GM12878 (cell line): ENCODE measurements around the gene ACSL3. TPM values are rescaled to one million over a fixed set of nuclear protein-coding genes. Genes with fewer than 3 reads are reported as not detected.

ENCODE experiments used
- ATAC-seq: fragments of 200-7000 bp; cut with Tn5 transposase; 3 replicates; pipeline ENCODE4 v1.9.1; 2020; ENCODE audit warnings: mild to moderate bottlenecking, moderate library complexity
- BruUV-seq: library from RNA; stranded (reverse); fragments of 400-500 nt; replicated peaks from 2 replicates; lab custom pipeline; 2021; lab: Mats Ljungman, UMichigan
- CTCF ChIA-PET: fragments of 300-600 bp; sonication (Branson Sonifier 250); formaldehyde crosslinking; extraction: SDS; loops from one replicate; lab custom pipeline; 2021; ENCODE audit warnings: inconsistent platforms; lab: Yijun Ruan, JAX
- POLR2A ChIA-PET: fragments of 350-600 bp; formaldehyde crosslinking; extraction: SDS; loops from one replicate; lab custom pipeline; 2021; ENCODE audit warnings: inconsistent platforms; lab: Charles Lee
- RAD21 ChIA-PET: fragments of 300-600 bp; sonication (Branson Sonifier 250); formaldehyde crosslinking; loops from one replicate; lab custom pipeline; 2023; ENCODE audit warnings: antibody characterized with exemption; ENCODE audit not compliant: unreplicated experiment; lab: Charles Lee
- SMC1A ChIA-PET: fragments of 300-600 bp; sonication (Branson Sonifier 250); formaldehyde crosslinking; loops from one replicate; lab custom pipeline; 2023; ENCODE audit not compliant: unreplicated experiment, uncharacterized antibody; lab: Charles Lee
- DNase-seq: peaks from one replicate; pipeline ENCODE4 v3.0.0-alpha.2; 2011; ENCODE audit warnings: low read depth, low spot score
- FAIRE-seq: peaks from 3 replicates; lab custom pipeline; 2011; peaks lifted over from hg19 to GRCh38; lab: Jason Lieb, UNC
- H2AFZ ChIP-seq: 2 replicates; pipeline ENCODE4 v1.6.0; 2011; ENCODE audit warnings: low read depth, low read length, control low read depth; ENCODE audit not compliant: control insufficient read depth
- H3K27ac ChIP-seq: 2 replicates; pipeline ENCODE4 v1.5.1; 2011; ENCODE audit warnings: control low read depth; ENCODE audit not compliant: control insufficient read depth, insufficient read depth
- H3K27me3 ChIP-seq, 2 experiments: replicated peaks in 1 of 2; 2 replicates each; pipeline versions ENCODE4 v1.6.0 to v1.6.1; 2011; ENCODE audit warnings: low read length in 1 of 2; ENCODE audit not compliant: control insufficient read depth in 2 of 2, insufficient read depth in 2 of 2
- H3K36me3 ChIP-seq, 2 experiments: 2 replicates each; pipeline ENCODE4 v1.5.1; 2011; ENCODE audit warnings: low read length in 1 of 2; ENCODE audit not compliant: control insufficient read depth in 2 of 2, insufficient read depth in 2 of 2
- H3K4me1 ChIP-seq: 2 replicates; pipeline ENCODE4 v1.6.1; 2011; ENCODE audit warnings: mild to moderate bottlenecking, low read length, moderate library complexity, mixed read lengths; ENCODE audit not compliant: control insufficient read depth, insufficient read depth
- H3K4me2 ChIP-seq: 2 replicates; pipeline ENCODE4 v1.6.0; 2011; ENCODE audit warnings: control low read depth; ENCODE audit not compliant: control insufficient read depth, insufficient read depth
- H3K4me3 ChIP-seq: fragments of 200-600 bp; sonication (generic); 2 replicates; pipeline ENCODE4 v1.5.1; 2016
- H3K79me2 ChIP-seq: 2 replicates; pipeline ENCODE4 v1.6.0; 2011; ENCODE audit warnings: low read length; ENCODE audit not compliant: control insufficient read depth, insufficient read depth
- H3K9ac ChIP-seq: 2 replicates; pipeline ENCODE4 v1.8.0; 2011; ENCODE audit warnings: low read length, control low read depth, mixed read lengths; ENCODE audit not compliant: control insufficient read depth, insufficient read depth
- H3K9me3 ChIP-seq: replicated peaks from 3 replicates; pipeline ENCODE4 v1.5.1; 2011; ENCODE audit warnings: mild to moderate bottlenecking, low read length; ENCODE audit not compliant: control insufficient read depth, insufficient read depth
- H4K20me1 ChIP-seq: 2 replicates; pipeline ENCODE4 v1.6.0; 2011; ENCODE audit not compliant: control insufficient read depth, insufficient read depth
- ASH2L ChIP-seq: fragments of 300-600, 200-600 bp; sonication (generic); IDR thresholded peaks from 2 replicates; pipeline ENCODE4 v1.6.1; 2017; ENCODE audit warnings: low read depth, mild to moderate bottlenecking, borderline replicate concordance
- CBX5 ChIP-seq: sonication (generic); IDR thresholded peaks from 2 replicates; pipeline ENCODE4 v1.6.1; 2016; ENCODE audit warnings: low read depth, moderate library complexity, mild to moderate bottlenecking, inconsistent platforms
- CREB1 ChIP-seq: IDR thresholded peaks from 2 replicates; pipeline ENCODE4 v1.6.1; 2012; ENCODE audit warnings: low read depth, mild to moderate bottlenecking, inconsistent platforms
- JUNB ChIP-seq: IDR thresholded peaks from 2 replicates; pipeline ENCODE4 v1.6.1; 2016; ENCODE audit warnings: antibody characterized with exemption, mild to moderate bottlenecking
- KAT2A ChIP-seq: conservative IDR thresholded peaks from 2 replicates; pipeline ENCODE4 v1.6.1; 2011; ENCODE audit warnings: low read depth, low read length; ENCODE audit not compliant: control insufficient read depth
- PAX8 ChIP-seq: fragments of 450-650 bp; IDR thresholded peaks from 2 replicates; pipeline ENCODE4 v1.6.1; 2017; ENCODE audit warnings: mild to moderate bottlenecking, moderate library complexity
- RB1 ChIP-seq: fragments of 450-650 bp; formaldehyde crosslinking; IDR thresholded peaks from 2 replicates; pipeline ENCODE4 v1.6.1; 2017; ENCODE audit warnings: mild to moderate bottlenecking, borderline replicate concordance
- SMAD5 ChIP-seq: IDR thresholded peaks from 2 replicates; pipeline ENCODE4 v1.6.1; 2016; ENCODE audit warnings: antibody characterized with exemption, low read depth
- TARDBP ChIP-seq: IDR thresholded peaks from 2 replicates; pipeline ENCODE4 v1.6.1; 2016; ENCODE audit warnings: borderline replicate concordance
- WGBS: methylation state at CpG from one replicate; pipeline ENCODE4 v1.1.6; 2016; ENCODE audit warnings: low lambda C conversion rate; ENCODE audit not compliant: insufficient replicate concordance, insufficient coverage; ENCODE audit errors: missing lambda C conversion rate; 5-methylcytosine and 5-hydroxymethylcytosine counted together
- in situ Hi-C: fragments of 300-500 bp; cut with MboI; formaldehyde crosslinking; loops from 9 replicates; pipeline ENCODE4 v1.14.3; 2018; ENCODE audit warnings: mixed read lengths
- intact Hi-C: fragments of 100-400 bp; cut with micrococcal nuclease; formaldehyde crosslinking; loops from one replicate; pipeline ENCODE4 v1.14.2; 2022; ENCODE audit not compliant: unreplicated experiment
- polyA plus RNA-seq, 11 experiments: library from polyadenylated mRNA; depleted of rRNA in 4 of 11; unstranded in 6 of 11; stranded (reverse) in 5 of 11; fragments of >200 nt; fragmentation: Nextera tagmentation in 4 of 11; fragmentation: Illumina TruSeq in 1 of 11; extraction: Ambion mirVana in 4 of 11; extraction: Trizol in 1 of 11; gene quantifications; 1 replicate in 1 of 11; 2 replicates in 10 of 11; pipeline versions ENCODE4 v1.2.1 to v1.2.3, GENCODE V29; 2011 to 2016; ENCODE audit warnings: inconsistent platforms in 2 of 11, missing spikeins in 2 of 11, low read depth in 1 of 11
- total RNA-seq, 4 experiments: library from RNA; depleted of rRNA in 3 of 4; stranded (reverse); fragments of >200 nt in 3 of 4; fragmentation: Illumina TruSeq in 1 of 4; extraction: Trizol in 1 of 4; gene quantifications; 2 replicates each; pipeline versions ENCODE4 v1.2.1 to v1.2.3, GENCODE V29; 2013 to 2021
- TF ChIP-seq, protein P1 (sequence below): IDR thresholded peaks from 2 replicates; pipeline ENCODE4 v1.6.1; 2011; ENCODE audit warnings: mild to moderate bottlenecking, low read depth, low read length, moderate library complexity; ENCODE audit not compliant: insufficient replicate concordance
- TF ChIP-seq, protein P2 (sequence below): IDR thresholded peaks from 2 replicates; pipeline ENCODE4 v1.6.1; 2011; ENCODE audit warnings: low read depth, mild to moderate bottlenecking, low read length, moderate library complexity, borderline replicate concordance; ENCODE audit errors: extremely low read depth

ACSL3 gene
- total and polyA plus RNA-seq, 10 of the 15 experiments (the other 5 are each of a cell fraction or from before 2014, with no cell fraction given): 15.6 to 83.9 (median 56.7) TPM

DNA sequence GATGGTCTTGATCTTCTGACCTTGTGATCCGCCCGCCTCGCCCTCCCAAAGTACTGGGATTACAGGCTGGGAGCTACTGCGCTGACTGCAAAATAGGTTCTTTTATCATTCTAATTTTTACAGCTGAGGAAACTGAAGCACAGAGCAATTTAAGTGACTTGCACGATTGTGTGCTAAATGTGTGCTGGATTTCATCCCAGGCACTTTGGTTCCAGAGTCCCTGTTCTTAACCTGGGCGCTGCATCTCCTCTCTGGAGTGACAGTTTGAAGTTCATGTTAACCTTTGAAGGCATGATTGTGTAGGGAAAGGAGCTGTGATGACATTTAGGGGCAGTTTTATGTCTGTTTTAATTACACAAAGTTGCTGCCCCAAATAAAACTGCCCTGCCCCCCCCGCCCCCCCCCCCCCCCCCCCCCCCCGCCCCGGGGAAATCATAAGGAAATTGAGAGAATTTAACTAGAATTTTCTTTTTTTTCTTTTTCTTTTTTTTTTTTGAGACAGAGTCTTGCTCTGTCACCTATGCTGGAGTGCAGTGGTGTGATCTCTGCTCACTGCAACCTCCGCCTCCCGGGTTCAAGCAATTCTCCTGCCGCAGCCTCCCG, 5.6 kb downstream of the ACSL3 start:
- H3K4me1 ChIP-seq: no peaks in the 10 kb centered on the region
- in situ Hi-C loops (no loop called here), intact Hi-C loops (no loop called here)
- ChIA-PET SMC1A (interaction anchor here (0.8 to 2.0 kb wide), 3 partner anchors 36 to 129 kb away, joined by 3 to 9 read pairs (median 3); no protein-coding TSS in a partner anchor), RAD21 (interaction anchor here (1.1 to 5.1 kb wide), 2 partner anchors 45 to 77 kb away, joined by 3 to 42 read pairs; no protein-coding TSS in a partner anchor), POLR2A (interaction anchor here (1.9 kb wide), 1 partner anchor 43 kb away, joined by 4 read pairs; no protein-coding TSS in a partner anchor), CTCF (interaction anchor here (0.8 kb wide), 1 partner anchor 159 kb away, joined by 4 read pairs; no protein-coding TSS in a partner anchor)
- H2AFZ ChIP-seq: no peak overlapping the region
- no peak for FAIRE-seq
- no peak for ATAC-seq
- H3K79me2 ChIP-seq: peaks cover 80% of the 10 kb centered on the region
- no peak overlapping the region for H3K4me2 ChIP-seq
- no peak overlapping the region for H3K27ac ChIP-seq
- no peaks in the 10 kb centered on the region for H3K9me3 ChIP-seq
- H3K36me3 ChIP-seq: no peaks in the 10 kb centered on the region
- no TSS peak for BruUV-seq
- H3K27me3 ChIP-seq: no peaks in the 10 kb centered on the region
- peak; percentile 54 for DNase-seq
- TF ChIP-seq CREB1 (no peak), JUNB (no peak), CBX5 (no peak), PAX8 (no peak), KAT2A (no peak), TARDBP (no peak), SMAD5 (no peak), RB1 (no peak), ASH2L (no peak)
- TF ChIP-seq, protein P1, sequence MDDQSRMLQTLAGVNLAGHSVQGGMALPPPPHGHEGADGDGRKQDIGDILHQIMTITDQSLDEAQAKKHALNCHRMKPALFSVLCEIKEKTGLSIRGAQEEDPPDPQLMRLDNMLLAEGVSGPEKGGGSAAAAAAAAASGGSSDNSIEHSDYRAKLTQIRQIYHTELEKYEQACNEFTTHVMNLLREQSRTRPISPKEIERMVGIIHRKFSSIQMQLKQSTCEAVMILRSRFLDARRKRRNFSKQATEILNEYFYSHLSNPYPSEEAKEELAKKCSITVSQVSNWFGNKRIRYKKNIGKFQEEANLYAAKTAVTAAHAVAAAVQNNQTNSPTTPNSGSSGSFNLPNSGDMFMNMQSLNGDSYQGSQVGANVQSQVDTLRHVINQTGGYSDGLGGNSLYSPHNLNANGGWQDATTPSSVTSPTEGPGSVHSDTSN: no peak
- TF ChIP-seq, protein P2, sequence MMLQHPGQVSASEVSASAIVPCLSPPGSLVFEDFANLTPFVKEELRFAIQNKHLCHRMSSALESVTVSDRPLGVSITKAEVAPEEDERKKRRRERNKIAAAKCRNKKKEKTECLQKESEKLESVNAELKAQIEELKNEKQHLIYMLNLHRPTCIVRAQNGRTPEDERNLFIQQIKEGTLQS: no peak
- TF ChIP-seq, all 136 proteins: peak for 0
- Histone ChIP-seq H3K4me3 (no peak overlapping the region), H4K20me1 (no peaks in the 10 kb centered on the region), H3K9ac (no peak overlapping the region)
- WGBS: 95% methylated on average over 11 of the region's 13 CpGs
